Occipital lobe (tissue), 2 donors: Measurements from ENCODE around the gene CACNG7. TPM values are rescaled to one million over a fixed set of nuclear protein-coding genes. Genes with fewer than 3 reads are reported as not detected.
"Not testable (repeated sequence)": the region's sequence is repeated elsewhere in the genome, so short reads cannot be mapped to it uniquely, and the experiment has no call there.

ENCODE experiments used
- DNase-seq: peaks from one replicate; lab custom pipeline; 2025; lab: John Stamatoyannopoulos, UW
- total RNA-seq: library from RNA; depleted of rRNA; stranded (reverse); fragments of >200 nt; gene quantifications from one replicate; pipeline ENCODE4 v1.2.3, GENCODE V29; 2014

CACNG7 gene
- total RNA-seq, 1 donor from 2014 or later: 10.9 TPM

DNA sequence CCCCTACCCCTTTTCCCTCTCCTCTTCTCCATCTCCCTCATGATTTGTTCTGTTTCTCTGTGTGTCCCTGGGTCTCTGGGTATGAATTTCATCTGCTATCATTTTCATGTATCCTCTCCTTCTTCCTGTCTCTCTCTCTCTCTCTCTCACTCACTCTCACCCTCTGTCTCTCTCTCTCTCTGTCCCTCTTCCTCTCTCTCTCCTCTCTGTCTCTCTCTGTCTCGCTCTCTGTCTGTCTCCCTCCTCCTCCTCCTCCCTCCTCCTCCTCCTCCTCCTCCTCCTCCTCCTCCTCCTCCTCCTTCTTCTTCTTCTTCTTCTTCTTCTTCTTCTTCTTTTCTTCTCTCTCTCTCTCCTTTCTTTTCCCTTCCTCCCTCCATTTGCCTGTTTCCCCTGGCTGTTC is 3.3 kb upstream of the CACNG7 start:
- DNase-seq: no peak

DNA sequence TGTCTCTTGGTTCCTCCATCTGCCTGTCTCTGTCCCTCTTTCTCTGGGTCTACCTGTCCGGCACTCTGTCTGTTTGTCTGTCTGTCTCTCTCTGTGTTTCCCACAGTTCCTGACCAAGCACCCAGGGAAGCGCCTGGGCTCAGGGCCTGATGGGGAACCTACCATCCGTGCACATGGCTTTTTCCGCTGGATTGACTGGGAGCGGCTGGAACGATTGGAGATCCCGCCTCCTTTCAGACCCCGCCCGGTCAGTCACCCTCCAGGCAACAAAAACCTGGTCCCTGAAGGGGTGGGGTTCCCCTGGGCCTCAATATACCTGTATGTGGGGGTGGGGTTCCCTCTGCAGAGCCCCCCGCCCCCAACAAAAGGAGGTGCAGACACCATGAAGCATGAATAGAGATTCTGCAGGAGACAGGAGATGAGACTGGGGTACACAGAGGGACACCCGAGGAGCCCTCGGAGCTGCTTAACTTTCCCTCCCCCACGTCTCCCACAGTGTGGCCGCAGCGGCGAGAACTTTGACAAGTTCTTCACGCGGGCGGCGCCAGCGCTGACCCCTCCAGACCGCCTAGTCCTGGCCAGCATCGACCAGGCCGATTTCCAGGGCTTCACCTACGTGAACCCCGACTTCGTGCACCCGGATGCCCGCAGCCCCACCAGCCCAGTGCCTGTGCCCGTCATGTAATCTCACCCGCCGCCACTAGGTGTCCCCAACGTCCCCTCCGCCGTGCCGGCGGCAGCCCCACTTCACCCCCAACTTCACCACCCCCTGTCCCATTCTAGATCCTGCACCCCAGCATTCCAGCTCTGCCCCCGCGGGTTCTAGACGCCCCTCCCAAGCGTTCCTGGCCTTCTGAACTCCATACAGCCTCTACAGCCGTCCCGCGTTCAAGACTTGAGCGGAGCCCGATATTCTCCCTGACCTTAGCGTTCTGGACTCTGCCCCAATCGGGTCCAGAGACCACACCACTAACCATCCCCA is 2.6 kb upstream of the CACNG7 start:
- peak; percentile 29 for DNase-seq

DNA sequence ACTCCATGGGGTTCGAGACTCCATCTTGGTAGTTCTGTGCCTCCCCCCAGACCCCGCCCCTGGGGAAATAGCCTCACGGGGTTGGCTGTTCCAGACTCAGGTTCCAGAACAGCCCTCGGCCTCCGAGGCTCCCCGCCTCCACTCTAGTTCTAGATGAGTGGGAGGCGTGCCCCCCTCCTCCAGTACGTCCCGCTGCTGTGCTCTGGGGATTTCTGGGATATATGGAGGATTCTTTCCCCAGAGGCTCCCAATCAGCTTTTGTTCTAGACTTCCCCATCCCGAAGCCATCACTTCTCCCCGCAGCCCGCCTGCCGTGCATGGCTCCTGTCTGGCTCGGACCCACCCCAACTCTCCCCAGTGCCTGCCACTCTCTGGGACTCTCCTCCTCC is 1.9 kb upstream of the CACNG7 start:
- no peak for DNase-seq

DNA sequence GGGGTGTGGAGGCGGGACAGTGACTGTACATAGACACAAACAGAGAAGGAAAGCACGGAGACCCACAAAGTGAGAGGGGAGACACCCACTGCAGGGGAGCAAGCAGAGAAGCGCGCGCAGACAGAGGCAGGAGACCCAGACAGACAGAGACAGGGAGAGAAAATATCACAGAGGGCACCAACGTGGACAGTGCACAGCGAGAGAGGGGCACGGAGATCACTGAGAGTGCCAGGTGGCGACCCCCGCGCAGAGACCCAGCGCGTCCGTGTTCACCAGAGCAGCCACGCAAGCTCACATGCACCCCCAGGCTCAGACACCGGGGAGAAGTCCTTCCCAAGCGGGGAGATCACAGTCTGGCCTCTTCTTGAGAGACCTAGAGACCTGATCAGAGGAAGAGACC is 1.4 kb upstream of the CACNG7 start:
- DNase-seq: no peak

DNA sequence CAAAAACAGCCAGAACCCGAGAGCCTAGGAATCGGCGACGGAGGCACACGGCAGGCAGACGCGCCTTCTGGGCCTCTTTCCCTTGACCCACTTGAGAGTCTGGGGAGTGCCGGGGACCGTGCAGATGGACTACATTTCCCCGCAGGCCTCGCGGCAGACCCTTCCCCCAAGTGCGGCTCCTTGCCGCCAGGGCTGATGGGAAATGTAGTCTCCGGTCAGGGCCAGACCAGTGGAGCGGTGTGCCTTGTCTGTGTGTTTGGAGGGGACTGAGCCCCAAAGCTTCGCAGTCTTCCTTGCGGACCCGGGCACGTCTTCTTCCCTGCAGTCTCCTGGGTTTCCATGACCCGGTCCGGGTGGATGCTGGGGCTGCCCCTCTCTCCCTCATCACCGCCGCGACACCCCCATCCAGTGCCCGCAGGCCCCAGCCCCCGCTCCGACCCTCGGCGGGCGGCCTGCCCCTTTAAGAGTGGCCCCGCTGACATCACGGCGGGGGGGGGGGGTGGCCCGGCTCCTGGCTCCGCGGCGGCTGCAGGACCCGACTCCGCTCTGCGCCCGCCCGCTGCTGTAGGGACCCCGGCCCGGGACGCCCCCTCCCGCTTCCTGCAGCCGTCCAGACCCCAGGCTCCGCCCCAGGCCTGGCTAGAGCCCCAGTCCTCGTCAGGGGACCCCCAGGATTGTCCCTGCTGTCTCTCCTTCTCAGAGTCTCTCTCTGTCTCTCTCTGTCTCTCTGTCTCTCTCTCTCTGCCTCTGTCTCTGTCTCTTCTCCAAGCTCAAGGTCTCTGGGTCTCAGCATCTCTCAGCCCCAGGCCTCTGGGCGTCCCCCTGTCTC is 758 bp upstream of the CACNG7 start:
- DNase-seq: peak; percentile 82

DNA sequence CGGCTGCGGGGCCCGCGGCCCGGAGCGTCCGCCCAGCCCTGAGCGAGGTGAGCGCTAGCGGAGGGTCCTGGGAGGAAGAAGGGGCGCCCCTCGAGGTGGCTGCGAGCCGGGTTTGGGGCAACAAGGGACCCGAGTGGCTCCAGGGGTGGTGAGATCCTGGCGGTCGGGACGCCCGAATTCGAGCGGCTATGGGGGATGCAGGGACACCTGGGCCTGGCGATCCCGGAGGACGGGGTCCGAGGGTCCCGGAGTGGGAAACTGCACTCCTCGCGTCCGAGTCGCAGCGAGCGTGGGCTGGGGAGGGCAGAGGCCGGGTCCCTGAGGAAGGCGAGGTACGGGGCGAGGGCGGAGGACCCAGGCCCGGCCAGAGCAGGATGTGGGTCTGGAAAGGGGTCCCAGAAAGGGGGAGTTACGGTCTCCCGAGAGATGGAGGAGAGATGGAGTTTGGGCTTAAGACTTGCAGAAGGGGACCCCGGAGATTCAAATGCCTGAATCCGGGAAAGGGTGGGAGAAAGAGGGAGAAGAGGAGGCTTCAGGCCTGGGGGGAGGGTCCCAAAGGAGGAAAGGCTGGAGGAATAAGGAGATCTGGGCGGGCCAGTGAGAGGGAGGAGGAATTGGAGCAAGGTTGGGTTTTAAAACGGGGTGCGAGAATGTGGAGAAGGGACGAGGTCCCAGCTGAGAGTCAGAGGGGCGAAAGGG is 542 bp downstream of the CACNG7 start:
- no peak for DNase-seq

DNA sequence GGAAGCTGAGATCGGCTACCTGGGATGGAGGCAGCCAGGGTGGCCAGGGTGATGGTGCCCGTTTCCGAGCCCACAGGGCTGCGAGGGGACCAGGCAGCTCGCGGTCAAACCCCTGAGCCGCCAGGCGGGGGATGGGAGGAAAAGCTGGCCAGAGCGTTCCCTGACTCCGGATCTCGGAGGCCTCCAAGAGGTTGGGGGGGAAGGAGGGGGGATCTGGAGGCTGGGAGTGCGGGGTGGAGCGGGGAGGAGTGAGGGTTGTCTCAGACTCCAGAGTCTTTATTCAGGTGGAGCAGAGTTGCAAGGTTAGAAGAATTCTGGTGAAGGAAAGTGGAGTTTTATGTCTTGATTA is 1.1 kb downstream of the CACNG7 start:
- DNase-seq: no peak

DNA sequence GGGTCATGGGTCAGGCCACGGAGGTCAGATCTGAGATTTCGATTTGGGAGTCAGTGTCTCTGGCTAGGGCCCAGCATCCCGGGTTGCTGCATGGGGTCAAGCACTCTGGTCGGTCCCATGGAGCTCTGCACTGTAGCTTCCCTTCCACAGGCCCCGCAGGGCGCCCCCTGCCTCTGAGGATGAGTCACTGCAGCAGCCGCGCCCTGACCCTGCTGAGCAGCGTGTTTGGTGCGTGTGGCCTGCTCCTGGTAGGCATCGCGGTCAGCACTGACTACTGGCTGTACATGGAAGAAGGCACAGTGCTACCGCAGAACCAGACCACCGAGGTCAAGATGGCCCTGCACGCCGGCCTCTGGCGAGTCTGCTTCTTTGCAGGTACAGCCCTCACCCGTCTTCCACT is 3.6 kb downstream of the CACNG7 start:
- no peak for DNase-seq

DNA sequence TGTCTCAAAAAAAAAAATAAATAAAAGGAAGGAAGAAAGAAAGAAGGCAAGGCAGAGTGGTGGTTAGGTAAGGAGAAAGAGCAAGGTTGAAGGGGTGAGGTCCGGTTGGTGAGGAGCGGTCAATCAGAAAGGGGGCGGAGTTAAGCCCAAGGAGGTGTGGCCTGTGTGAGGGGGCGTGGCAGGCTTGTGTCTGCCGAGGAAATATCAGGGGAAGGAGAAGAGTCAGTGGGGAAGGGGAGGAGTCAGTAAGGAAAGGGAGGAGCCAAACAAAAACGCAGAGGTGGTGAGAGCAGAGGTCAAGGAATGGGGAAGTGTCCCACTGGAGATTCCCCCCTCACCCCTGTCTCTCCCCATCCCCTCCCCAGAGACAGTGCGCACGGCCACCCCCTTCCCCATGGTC is 5.9 kb downstream of the CACNG7 start:
- DNase-seq: no peak

DNA sequence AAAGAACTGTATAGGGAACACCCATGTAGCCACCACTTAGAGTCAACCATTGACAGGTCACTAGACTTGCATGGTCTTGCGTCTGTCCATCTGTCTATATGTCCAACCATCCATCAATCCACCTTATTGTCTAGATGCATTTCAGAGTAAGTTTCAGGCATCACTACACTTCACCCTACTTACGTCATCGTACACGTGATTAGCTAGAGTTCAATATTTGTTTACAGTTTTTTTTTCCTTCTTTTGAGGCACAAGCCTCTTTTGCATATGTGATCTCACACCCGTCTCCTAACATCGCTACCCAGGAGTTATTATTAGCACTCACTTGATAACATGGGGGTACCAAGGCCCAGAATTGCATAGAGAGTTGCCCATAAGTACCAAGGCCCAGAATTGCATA is 6.9 kb downstream of the CACNG7 start:
- no peak for DNase-seq

DNA sequence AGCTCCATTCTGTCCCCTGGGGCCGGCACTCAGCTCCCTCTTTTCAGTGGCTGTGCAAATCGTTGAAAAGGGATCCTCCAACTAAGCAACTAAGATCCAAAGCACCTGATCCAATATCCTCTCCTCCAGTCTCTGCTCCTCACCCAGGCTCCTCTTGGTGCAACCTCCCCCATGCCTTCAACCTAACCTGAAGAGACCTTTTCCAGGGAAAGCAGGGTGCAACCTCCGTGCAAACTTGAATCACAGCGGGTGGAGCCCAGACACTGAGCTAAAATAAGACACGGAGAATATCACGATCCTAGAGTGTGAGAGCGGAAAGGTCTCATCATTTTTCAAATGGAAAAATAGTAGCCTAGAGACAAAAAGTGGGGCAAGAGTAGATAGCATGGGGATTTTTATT is 8.3 kb downstream of the CACNG7 start:
- DNase-seq: no peak

DNA sequence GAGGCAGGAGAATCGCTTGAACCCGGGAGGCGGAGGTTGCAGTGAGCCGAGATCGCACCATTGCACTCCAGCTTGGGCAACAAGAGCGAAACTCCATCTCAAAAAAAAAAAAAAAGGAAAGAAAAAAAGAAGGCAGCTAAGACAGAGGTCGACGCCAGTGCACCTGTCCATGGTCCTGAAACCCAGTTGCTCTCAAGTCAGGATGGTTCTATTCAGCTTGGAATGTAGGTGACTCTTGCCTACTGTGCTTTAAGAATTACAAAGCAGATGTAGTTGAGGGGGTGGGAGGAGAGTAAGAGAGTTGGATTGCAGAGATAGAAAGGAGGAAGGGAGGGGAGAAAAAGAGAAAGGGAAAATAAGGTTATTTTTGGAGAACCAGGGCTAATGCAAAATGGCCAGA is 18.7 kb downstream of the CACNG7 start:
- DNase-seq: no peak

DNA sequence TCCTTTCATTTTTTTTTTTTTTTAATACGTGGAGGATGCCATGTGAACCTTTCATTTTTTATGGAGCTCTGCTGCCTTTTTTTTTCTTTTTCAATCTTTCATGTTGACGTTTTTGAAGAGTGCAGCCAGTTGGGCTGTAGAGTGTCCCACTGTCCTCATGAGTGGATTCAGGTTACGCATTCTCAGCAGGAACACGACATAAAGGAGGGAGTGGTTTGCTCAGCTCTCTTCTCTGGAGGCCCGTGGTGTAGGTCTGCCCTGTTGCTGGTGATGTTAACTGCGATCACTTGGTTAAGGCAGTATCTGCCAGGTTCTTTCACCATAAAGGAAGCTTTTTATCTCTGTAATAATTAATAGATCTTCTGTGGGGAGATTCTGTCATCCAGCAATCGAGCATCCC is 27.0 kb downstream of the CACNG7 start:
- no peak for DNase-seq

DNA sequence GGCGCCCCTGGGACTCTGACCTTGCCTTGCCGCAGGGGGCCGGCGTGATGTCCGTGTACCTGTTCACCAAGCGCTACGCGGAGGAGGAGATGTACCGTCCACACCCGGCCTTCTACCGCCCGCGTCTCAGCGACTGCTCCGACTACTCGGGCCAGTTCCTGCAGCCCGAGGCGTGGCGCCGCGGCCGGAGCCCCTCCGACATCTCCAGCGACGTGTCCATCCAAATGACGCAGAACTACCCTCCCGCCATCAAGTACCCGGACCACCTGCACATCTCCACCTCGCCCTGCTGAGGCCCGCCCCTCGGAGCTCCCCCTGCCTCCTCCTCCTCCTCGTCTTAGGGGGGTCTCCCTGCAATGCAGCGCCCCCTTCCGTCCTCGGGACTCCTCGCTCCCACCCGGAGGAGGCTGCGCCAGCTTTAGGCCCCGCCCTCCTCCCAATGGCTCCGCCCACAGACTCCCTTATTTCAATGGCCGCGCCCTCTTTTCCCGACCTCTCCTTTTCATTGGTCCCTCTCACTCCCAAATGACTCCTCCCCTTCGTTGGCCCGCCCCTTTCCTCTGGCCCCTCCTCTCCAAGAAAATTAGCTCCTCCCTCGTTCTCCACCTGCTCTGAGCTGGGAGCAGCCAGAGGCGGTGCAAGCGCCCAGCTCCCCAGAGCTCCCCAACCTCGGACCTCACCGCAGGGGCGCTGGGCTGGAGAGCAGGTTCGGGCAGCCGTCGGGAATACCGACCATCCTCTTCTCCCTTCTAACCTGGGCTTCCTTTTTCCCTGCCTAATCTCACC is 33.1 kb downstream of the CACNG7 start:
- no peak for DNase-seq

DNA sequence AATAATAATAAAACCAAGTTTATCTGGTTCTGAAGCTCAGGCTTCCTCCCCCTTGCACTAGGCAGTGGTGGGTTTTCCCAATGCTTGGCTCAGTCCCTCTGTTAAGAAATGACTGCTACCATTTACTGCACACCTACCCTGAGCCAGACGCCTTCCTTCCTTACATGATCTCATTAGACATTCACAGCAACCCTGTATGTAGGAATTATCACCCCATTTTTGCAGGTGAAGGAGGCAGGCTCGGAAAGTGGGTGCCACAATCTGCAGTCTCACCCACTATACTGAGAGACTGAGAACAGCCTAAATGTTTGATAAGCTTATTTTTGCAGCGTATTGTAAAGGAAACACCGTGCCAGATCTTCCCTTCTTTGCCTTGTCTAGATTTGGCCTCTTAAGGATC is 35.3 kb downstream of the CACNG7 start:
- no peak for DNase-seq

DNA sequence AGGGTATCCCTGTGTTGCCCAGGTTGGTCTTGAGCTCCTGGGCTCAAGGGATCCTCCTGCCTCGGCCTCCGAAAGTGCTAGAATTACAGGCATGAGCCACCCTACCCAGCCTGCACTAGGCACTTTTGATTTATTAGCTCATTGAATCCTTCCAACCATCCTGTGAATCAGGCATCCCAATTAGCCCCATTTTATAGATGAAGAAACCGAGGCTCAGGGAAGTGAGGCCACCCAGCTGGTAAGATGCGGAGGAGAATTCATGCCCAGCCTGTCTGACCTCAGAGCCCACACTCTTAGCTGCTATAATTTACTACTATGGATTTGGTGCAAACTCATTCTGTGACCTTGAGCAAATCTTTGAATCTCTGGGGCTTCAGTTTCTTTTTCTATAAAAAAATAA is 35.9 kb downstream of the CACNG7 start:
- no peak for DNase-seq

DNA sequence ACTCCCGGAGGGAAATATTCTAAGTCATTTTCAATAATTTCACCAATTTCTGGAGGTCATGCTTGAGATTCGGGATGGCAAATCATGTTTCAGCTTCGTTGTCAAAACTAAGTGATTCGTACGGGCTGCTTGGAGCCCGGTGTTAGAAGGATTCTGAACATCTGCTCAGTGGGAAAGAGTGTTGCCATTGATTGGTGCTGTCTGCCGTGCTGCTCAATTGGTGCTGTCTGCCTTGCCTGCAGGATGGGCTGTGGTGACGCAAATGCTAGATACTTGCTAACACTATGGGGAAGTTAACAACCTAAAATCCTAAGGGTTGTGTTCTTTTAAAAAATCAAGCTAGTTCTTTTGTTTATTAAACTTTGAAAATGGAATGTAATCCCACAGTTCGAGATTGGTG is 36.4 kb downstream of the CACNG7 start:
- DNase-seq: peak; percentile 50

DNA sequence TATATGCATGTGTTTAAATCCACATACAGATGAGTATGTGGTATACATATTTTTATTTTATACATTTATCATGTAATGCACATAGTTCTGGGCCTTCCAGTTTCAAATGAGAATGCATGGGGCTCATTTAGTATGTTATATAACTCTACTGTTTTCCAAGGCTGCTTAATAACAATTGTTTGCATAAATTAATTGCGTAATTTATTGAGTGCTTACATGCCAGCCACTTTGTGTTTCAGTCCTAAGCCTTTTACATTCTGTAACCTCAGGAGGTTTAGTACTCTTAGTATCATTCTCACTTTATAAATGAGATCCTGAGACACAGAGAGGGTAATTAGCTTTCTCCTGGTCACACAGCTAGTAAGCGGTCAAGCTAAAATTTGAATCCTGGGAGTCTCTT is 36.9 kb downstream of the CACNG7 start:
- no peak for DNase-seq

DNA sequence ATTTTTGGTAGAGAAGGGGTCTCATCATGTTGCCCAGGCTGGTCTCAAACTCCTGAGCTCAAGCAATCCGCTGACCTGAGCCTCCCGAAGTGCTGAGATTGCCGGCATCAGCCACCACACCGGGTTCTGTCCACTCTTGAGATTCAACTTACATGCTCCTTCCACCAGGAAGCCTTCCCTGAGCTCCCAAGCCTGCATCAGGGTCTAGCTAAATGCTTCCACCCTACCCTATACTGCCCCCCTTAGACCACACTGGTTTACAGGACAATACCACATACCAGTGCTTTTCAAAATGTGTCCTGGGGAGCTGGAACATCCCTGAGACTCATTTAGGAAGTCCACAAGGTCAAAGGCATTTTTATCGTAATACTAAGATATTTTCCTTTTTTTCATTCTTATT is 38.5 kb downstream of the CACNG7 start:
- no peak for DNase-seq

DNA sequence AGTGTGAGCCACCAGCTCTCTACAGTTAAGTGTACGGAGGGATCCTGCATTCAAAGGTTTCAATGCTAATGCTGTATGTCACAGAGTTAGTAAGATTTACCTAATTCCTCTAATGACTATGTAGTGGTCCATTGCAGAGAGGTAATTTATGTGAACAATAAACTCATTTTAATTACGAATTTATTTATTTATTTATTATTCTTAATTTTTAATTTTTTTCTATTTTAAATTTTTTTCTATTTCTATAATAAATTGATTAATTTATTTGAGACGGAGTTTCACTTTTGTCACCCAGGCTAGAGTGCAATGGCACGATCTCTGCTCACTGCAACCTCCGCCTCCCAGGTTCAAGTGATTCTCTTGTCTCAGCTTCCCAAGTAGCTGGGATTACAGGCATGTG is 39.5 kb downstream of the CACNG7 start:
- DNase-seq: not testable (repeated sequence)

DNA sequence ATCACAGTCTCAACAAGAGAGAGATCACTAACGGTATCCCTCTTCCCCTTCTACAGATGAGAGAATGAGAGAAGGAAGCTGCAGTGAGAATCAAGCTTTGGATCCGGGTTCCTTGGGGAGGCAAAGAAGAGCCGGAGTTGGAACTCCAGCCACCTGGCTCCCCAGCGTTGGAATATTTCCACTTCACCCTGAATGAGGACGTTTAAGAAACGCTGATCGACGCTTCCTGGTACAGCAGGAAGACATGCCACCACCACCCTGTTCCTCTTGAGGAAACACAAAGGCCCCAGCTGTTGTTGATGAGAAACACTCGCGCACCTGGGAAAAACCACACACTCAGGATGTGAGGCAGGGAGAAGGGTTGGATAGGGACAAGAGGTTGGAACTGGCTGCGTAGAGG is 42.4 kb downstream of the CACNG7 start:
- DNase-seq: no peak
